ENCODE data around the gene SETD4. TPM values are rescaled to one million over a fixed set of nuclear protein-coding genes. Genes with fewer than 3 reads are reported as not detected.
"Not testable (repeated sequence)": the region's sequence is repeated elsewhere in the genome, so short reads cannot be mapped to it uniquely, and the experiment has no call there.

The SETD4 gene
- total RNA-seq, 1 experiment from 2014 or later: 24.3 TPM

DNA sequence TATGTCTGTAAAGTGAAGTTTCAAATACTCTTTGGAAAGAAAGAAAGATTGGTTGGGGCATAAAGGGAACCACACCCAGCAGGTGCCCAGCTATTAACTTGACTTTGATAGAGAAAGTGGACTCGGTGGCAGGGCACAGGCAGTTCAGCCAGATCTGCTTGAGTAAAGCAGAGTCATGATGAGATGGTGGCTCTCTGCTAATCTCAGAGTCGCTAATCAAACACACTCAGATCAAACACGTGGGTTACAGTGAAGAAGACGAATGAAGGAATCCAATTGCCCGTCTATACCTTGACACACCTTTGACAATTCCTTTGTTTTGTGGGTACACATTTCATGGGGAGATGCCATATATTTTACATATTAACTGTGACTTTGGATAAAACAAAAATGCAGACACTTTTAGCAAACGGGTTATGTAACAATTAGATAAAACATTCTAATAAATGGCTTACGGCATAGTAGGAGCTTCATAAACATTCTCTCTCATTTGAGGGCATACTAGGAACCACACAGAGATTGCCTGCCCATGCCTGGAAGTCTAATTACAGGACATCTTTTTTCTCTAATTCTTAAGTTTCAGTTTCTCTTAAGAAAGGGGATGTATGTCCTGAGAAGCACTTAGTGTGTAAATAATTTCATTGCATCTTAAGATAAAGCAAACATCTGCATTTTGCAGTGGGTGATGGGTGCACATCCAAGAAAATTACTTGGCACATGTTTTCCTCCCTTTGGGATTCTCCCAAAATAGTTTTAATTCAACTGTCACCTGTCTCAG, 16.7 kb upstream of the SETD4 start:
- DNase-seq: no peak
- Mint-ChIP-seq H3K9me3 (ENCODE audit: unreplicated experiment) (no peaks in the 10 kb centered on the region), H3K4me1 (ENCODE audit: low read depth, unreplicated experiment) (peaks cover 16% of the 10 kb centered on the region), H3K27ac (ENCODE audit: unreplicated experiment) (no peak overlapping the region), H3K36me3 (ENCODE audit: insufficient read depth, unreplicated experiment) (peaks cover 5% of the 10 kb centered on the region), H3K27me3 (ENCODE audit: insufficient read depth, unreplicated experiment) (no peaks in the 10 kb centered on the region), H3K4me3 (ENCODE audit: unreplicated experiment) (no peak overlapping the region)
- TF ChIP-seq, protein P1, sequence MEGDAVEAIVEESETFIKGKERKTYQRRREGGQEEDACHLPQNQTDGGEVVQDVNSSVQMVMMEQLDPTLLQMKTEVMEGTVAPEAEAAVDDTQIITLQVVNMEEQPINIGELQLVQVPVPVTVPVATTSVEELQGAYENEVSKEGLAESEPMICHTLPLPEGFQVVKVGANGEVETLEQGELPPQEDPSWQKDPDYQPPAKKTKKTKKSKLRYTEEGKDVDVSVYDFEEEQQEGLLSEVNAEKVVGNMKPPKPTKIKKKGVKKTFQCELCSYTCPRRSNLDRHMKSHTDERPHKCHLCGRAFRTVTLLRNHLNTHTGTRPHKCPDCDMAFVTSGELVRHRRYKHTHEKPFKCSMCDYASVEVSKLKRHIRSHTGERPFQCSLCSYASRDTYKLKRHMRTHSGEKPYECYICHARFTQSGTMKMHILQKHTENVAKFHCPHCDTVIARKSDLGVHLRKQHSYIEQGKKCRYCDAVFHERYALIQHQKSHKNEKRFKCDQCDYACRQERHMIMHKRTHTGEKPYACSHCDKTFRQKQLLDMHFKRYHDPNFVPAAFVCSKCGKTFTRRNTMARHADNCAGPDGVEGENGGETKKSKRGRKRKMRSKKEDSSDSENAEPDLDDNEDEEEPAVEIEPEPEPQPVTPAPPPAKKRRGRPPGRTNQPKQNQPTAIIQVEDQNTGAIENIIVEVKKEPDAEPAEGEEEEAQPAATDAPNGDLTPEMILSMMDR (IDR thresholded peaks at IDR 0.05; ENCODE audit: insufficient read depth in 1 of 2, low read depth in 1 of 2, low read length in 1 of 2, severe bottlenecking in 1 of 2, unreplicated experiment in 1 of 2): no peak
- ChIA-PET CTCF (interaction anchor here (1.1 kb wide), 1 partner anchor 26 kb away, joined by 3 read pairs; no protein-coding TSS in a partner anchor), POLR2A (interaction anchor here (0.6 kb wide), 1 partner anchor 243 kb away, joined by 11 read pairs; no protein-coding TSS in a partner anchor)
- intact Hi-C loops (cut with micrococcal nuclease; ENCODE audit: unreplicated experiment): no loop called here
- no peaks in the 10 kb centered on the region for H3K4me1 ChIP-seq
- H3K9me3 ChIP-seq: no peaks in the 10 kb centered on the region
- H3K4me3 ChIP-seq (ENCODE audit: low read depth, low read length): no peak overlapping the region
- H3K27me3 ChIP-seq (replicated peaks; ENCODE audit: control insufficient read depth, insufficient read depth, low read length): no peaks in the 10 kb centered on the region
- no TSS peak for BruUV-seq (replicated peaks)
- no peaks in the 10 kb centered on the region for H3K36me3 ChIP-seq (ENCODE audit: control insufficient read depth, insufficient read depth, low read length)

DNA sequence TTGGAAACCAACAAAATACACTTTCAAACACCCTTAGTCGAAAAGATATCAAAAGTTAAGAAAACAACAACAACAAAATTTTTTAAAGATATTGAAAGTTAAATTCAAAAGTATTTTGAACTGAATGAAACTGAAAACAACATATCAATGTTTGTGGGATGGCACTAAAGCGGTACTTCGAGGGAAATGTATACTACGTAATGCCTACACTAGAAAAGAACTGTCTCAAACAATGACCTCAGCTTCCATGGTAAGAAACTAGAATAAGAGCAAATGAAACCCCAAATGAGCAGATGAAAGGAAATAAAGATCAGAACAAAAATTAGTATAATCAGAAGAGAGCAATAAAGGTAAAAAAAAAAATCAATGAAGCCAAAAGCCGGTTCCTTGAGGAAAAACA, 15.6 kb upstream of the SETD4 start:
- intact Hi-C loops (cut with micrococcal nuclease; ENCODE audit: unreplicated experiment): no loop called here
- Histone ChIP-seq H3K4me3 (ENCODE audit: low read depth, low read length) (no peak overlapping the region), H3K36me3 (ENCODE audit: control insufficient read depth, insufficient read depth, low read length) (no peaks in the 10 kb centered on the region), H3K9me3 (no peaks in the 10 kb centered on the region), H3K4me1 (no peaks in the 10 kb centered on the region), H3K27me3 (replicated peaks; ENCODE audit: control insufficient read depth, insufficient read depth, low read length) (no peaks in the 10 kb centered on the region)
- POLR2A ChIA-PET: no interaction called here
- TF ChIP-seq, protein P1 (IDR thresholded peaks at IDR 0.05; ENCODE audit: insufficient read depth in 1 of 2, low read depth in 1 of 2, low read length in 1 of 2, severe bottlenecking in 1 of 2, unreplicated experiment in 1 of 2): no peak
- CTCF ChIA-PET: no interaction called here
- no peak overlapping the region for H3K27ac Mint-ChIP-seq (ENCODE audit: unreplicated experiment)
- peaks cover 8% of the 10 kb centered on the region for H3K36me3 Mint-ChIP-seq (ENCODE audit: insufficient read depth, unreplicated experiment)
- no peaks in the 10 kb centered on the region for H3K9me3 Mint-ChIP-seq (ENCODE audit: unreplicated experiment)
- no peak for DNase-seq
- no peak overlapping the region for H3K4me3 Mint-ChIP-seq (ENCODE audit: unreplicated experiment)
- H3K27me3 Mint-ChIP-seq (ENCODE audit: insufficient read depth, unreplicated experiment): no peaks in the 10 kb centered on the region
- BruUV-seq (replicated peaks): no TSS peak
- H3K4me1 Mint-ChIP-seq (ENCODE audit: low read depth, unreplicated experiment): peaks cover 25% of the 10 kb centered on the region

DNA sequence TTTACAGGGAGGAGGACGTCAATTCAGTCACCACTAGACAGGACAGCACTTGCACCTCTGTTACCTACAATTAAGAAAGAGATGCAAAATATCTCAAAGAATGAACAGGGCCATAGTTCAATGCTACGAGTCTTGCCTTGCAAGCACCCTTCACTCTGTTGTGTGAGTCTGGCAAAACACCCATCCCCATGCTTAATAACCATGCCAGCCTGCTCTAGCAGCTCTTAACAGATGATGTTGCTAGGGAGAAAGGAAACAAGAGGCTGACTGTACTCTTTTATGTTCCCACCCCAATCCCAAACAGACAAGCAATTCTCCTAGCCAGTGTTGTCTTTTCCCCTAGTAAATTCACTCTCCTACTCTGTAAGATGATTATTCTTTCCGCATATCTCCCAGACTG, 14.8 kb upstream of the SETD4 start:
- TF ChIP-seq, protein P1 (IDR thresholded peaks at IDR 0.05; ENCODE audit: insufficient read depth in 1 of 2, low read depth in 1 of 2, low read length in 1 of 2, severe bottlenecking in 1 of 2, unreplicated experiment in 1 of 2): no peak
- Histone ChIP-seq H3K4me1 (no peaks in the 10 kb centered on the region), H3K27me3 (replicated peaks; ENCODE audit: control insufficient read depth, insufficient read depth, low read length) (no peaks in the 10 kb centered on the region), H3K4me3 (ENCODE audit: low read depth, low read length) (no peak overlapping the region), H3K9me3 (no peaks in the 10 kb centered on the region), H3K36me3 (ENCODE audit: control insufficient read depth, insufficient read depth, low read length) (no peaks in the 10 kb centered on the region)
- Mint-ChIP-seq H3K36me3 (ENCODE audit: insufficient read depth, unreplicated experiment) (peaks cover 13% of the 10 kb centered on the region), H3K9me3 (ENCODE audit: unreplicated experiment) (no peaks in the 10 kb centered on the region), H3K27ac (ENCODE audit: unreplicated experiment) (no peak overlapping the region), H3K27me3 (ENCODE audit: insufficient read depth, unreplicated experiment) (no peaks in the 10 kb centered on the region), H3K4me3 (ENCODE audit: unreplicated experiment) (no peak overlapping the region), H3K4me1 (ENCODE audit: low read depth, unreplicated experiment) (peaks cover 32% of the 10 kb centered on the region)
- intact Hi-C loops (cut with micrococcal nuclease; ENCODE audit: unreplicated experiment): no loop called here
- no TSS peak for BruUV-seq (replicated peaks)
- ChIA-PET POLR2A (no interaction called here), CTCF (no interaction called here)
- DNase-seq: no peak

DNA sequence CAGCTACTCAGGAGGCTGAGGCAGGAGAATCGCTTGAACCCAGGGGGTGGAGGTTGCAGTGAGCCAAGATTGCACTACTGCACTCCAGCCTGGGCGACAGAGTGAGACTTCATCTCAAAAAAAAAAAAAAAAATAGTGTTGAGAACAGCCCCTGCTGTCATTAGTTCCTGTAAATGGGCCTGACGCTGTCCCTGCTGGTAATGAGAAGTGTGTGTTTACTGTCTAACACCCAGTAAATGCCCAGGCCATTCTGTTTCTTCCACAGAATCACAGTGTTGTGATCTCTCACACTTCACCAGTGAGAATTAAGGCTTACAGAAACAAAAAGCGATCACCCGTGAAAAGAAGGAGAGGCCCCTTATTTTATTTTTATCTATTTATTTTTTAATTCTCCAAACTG, 13.6 kb upstream of the SETD4 start:
- H3K4me3 ChIP-seq (ENCODE audit: low read depth, low read length); CTCF ChIA-PET; intact Hi-C loops (cut with micrococcal nuclease; ENCODE audit: unreplicated experiment); H3K4me3 Mint-ChIP-seq (ENCODE audit: unreplicated experiment); H3K27me3 ChIP-seq (replicated peaks; ENCODE audit: control insufficient read depth, insufficient read depth, low read length); H3K27me3 Mint-ChIP-seq (ENCODE audit: insufficient read depth, unreplicated experiment); H3K36me3 ChIP-seq (ENCODE audit: control insufficient read depth, insufficient read depth, low read length); DNase-seq; H3K27ac Mint-ChIP-seq (ENCODE audit: unreplicated experiment); H3K9me3 Mint-ChIP-seq (ENCODE audit: unreplicated experiment); H3K4me1 ChIP-seq; H3K9me3 ChIP-seq; BruUV-seq (replicated peaks): not testable (repeated sequence)
- POLR2A ChIA-PET: interaction anchor here (0.9 kb wide), 1 partner anchor 14 kb away, joined by 5 read pairs; the partner anchor contains the start of gene SETD4
- peaks cover 25% of the 10 kb centered on the region for H3K4me1 Mint-ChIP-seq (ENCODE audit: low read depth, unreplicated experiment)
- H3K36me3 Mint-ChIP-seq (ENCODE audit: insufficient read depth, unreplicated experiment): peaks cover 25% of the 10 kb centered on the region

Data from Caco-2 (cell line).